ENCODE data around the gene ABCD3. TPM values are rescaled to one million over a fixed set of nuclear protein-coding genes. Genes with fewer than 3 reads are reported as not detected.
"Not testable (repeated sequence)": the region's sequence is repeated elsewhere in the genome, so short reads cannot be mapped to it uniquely, and the experiment has no call there.

ABCD3 gene
- total and polyA plus RNA-seq, 2 of the 4 experiments (the other 2 are of a cell fraction), result 13.6 to 32.6 TPM

- TF ChIP-seq NFE2L2 (IDR thresholded peaks at IDR 0.05; ENCODE audit: low read depth, low read length) (no peak), CEBPB (IDR thresholded peaks at IDR 0.05; ENCODE audit: low read depth, low read length) (peak; percentile 94), RAD21 (IDR thresholded peaks at IDR 0.05; ENCODE audit: low read length) (no peak), RFX5 (IDR thresholded peaks at IDR 0.05; ENCODE audit: low read depth, low read length) (no peak)
Measured at GRCh38 chr1:94417978-94418663, at the start of gene ABCD3 (continued).

GRCh38 chr1:94372771-94373170 lies 45.4 kb upstream of the ABCD3 start:
- H3K23ac ChIP-seq (ENCODE audit: low read depth, low read length); ATAC-seq (ENCODE audit: low read depth); H4K20me1 ChIP-seq (ENCODE audit: insufficient read depth, low read length); in situ Hi-C loops (cut with MboI; ENCODE audit: low sequenced_read_pairs); H3K4me3 ChIP-seq (ENCODE audit: insufficient read depth, low read depth, low read length); H3K79me1 ChIP-seq (ENCODE audit: low read depth in 1 of 2, low read length in 2 of 2); H3K9me1 ChIP-seq (ENCODE audit: insufficient read depth, low read length); DNase-seq; H3K14ac ChIP-seq (replicated peaks; ENCODE audit: low read depth, low read length); H2BK120ac ChIP-seq (ENCODE audit: low read depth, low read length); H3K4me2 ChIP-seq (ENCODE audit: low read depth, low read length); H2AFZ ChIP-seq (replicated peaks; ENCODE audit: low read length, poor library complexity); H4K5ac ChIP-seq (ENCODE audit: low read depth, low read length); H3K4me1 ChIP-seq (ENCODE audit: control insufficient read depth, insufficient read depth, low read length); H2BK20ac ChIP-seq (ENCODE audit: low read depth, low read length); H4K91ac ChIP-seq (ENCODE audit: insufficient read depth, low read depth, low read length); H4K8ac ChIP-seq (ENCODE audit: low read depth in 2 of 2, low read length in 2 of 2); H3K4ac ChIP-seq (ENCODE audit: low read depth, low read length); H3K9me3 ChIP-seq (ENCODE audit: control insufficient read depth, insufficient read depth, low read length); H3K18ac ChIP-seq (ENCODE audit: low read depth, low read length); H3K27me3 ChIP-seq (ENCODE audit: control insufficient read depth, insufficient read depth, low read length); H2AK5ac ChIP-seq (ENCODE audit: low read depth, low read length); dilution Hi-C loops (cut with HindIII; ENCODE audit: low sequenced_read_pairs, unreplicated experiment); POLR2A ChIA-PET (ENCODE audit: unreplicated experiment); H3K36me3 ChIP-seq (ENCODE audit: control insufficient read depth, insufficient read depth, low read length); H3K27ac ChIP-seq (ENCODE audit: insufficient read depth, low read length); H2BK5ac ChIP-seq (ENCODE audit: low read depth, low read length, poor library complexity, severe bottlenecking); H3K56ac ChIP-seq (ENCODE audit: extremely low read depth, insufficient read depth, low read length); intact Hi-C loops (cut with micrococcal nuclease); H3K9ac ChIP-seq (ENCODE audit: low read depth, low read length); H2BK15ac ChIP-seq (ENCODE audit: low read depth, low read length); BruUV-seq (replicated peaks); CTCF ChIA-PET; H2AK9ac ChIP-seq (replicated peaks; ENCODE audit: low read depth, low read length, poor library complexity): not testable (repeated sequence)

- CTCF ChIA-PET, result not testable (repeated sequence)
Measured at GRCh38 chr1:94373311-94373710, 44.9 kb upstream of the ABCD3 start.

More at GRCh38 chr1:94373311-94373710, 44.9 kb upstream of the ABCD3 start:
- H3K4me3 ChIP-seq (ENCODE audit: insufficient read depth, low read depth, low read length); dilution Hi-C loops (cut with HindIII; ENCODE audit: low sequenced_read_pairs, unreplicated experiment); H3K4ac ChIP-seq (ENCODE audit: low read depth, low read length); in situ Hi-C loops (cut with MboI; ENCODE audit: low sequenced_read_pairs); H4K8ac ChIP-seq (ENCODE audit: low read depth in 2 of 2, low read length in 2 of 2); H3K4me2 ChIP-seq (ENCODE audit: low read depth, low read length); H4K5ac ChIP-seq (ENCODE audit: low read depth, low read length); H2AFZ ChIP-seq (replicated peaks; ENCODE audit: low read length, poor library complexity); H3K4me1 ChIP-seq (ENCODE audit: control insufficient read depth, insufficient read depth, low read length); H3K14ac ChIP-seq (replicated peaks; ENCODE audit: low read depth, low read length); H2BK120ac ChIP-seq (ENCODE audit: low read depth, low read length); DNase-seq; H3K79me1 ChIP-seq (ENCODE audit: low read depth in 1 of 2, low read length in 2 of 2); H2AK9ac ChIP-seq (replicated peaks; ENCODE audit: low read depth, low read length, poor library complexity); H4K91ac ChIP-seq (ENCODE audit: insufficient read depth, low read depth, low read length); H2BK15ac ChIP-seq (ENCODE audit: low read depth, low read length); BruUV-seq (replicated peaks); H3K56ac ChIP-seq (ENCODE audit: extremely low read depth, insufficient read depth, low read length); ATAC-seq (ENCODE audit: low read depth); H2AK5ac ChIP-seq (ENCODE audit: low read depth, low read length); H3K27ac ChIP-seq (ENCODE audit: insufficient read depth, low read length); intact Hi-C loops (cut with micrococcal nuclease); H3K18ac ChIP-seq (ENCODE audit: low read depth, low read length); H3K36me3 ChIP-seq (ENCODE audit: control insufficient read depth, insufficient read depth, low read length); POLR2A ChIA-PET (ENCODE audit: unreplicated experiment); H2BK20ac ChIP-seq (ENCODE audit: low read depth, low read length); H3K9ac ChIP-seq (ENCODE audit: low read depth, low read length); H2BK5ac ChIP-seq (ENCODE audit: low read depth, low read length, poor library complexity, severe bottlenecking); H4K20me1 ChIP-seq (ENCODE audit: insufficient read depth, low read length); H3K27me3 ChIP-seq (ENCODE audit: control insufficient read depth, insufficient read depth, low read length); H3K9me1 ChIP-seq (ENCODE audit: insufficient read depth, low read length); H3K23ac ChIP-seq (ENCODE audit: low read depth, low read length); H3K9me3 ChIP-seq (ENCODE audit: control insufficient read depth, insufficient read depth, low read length): not testable (repeated sequence)
- no CpG with 5 or more reads among the region's 2 CpGs for WGBS, 2 experiments (ENCODE audit: extremely low coverage in 2 of 2, insufficient read length in 1 of 2)
